ENCODE results near the gene ASAP2. TPM values are rescaled to one million over a fixed set of nuclear protein-coding genes. Genes with fewer than 3 reads are reported as not detected.

Gene ASAP2
- total RNA-seq, 4 donors from 2014 or later: 33.2 to 62.1 (median 54.5) TPM

DNA sequence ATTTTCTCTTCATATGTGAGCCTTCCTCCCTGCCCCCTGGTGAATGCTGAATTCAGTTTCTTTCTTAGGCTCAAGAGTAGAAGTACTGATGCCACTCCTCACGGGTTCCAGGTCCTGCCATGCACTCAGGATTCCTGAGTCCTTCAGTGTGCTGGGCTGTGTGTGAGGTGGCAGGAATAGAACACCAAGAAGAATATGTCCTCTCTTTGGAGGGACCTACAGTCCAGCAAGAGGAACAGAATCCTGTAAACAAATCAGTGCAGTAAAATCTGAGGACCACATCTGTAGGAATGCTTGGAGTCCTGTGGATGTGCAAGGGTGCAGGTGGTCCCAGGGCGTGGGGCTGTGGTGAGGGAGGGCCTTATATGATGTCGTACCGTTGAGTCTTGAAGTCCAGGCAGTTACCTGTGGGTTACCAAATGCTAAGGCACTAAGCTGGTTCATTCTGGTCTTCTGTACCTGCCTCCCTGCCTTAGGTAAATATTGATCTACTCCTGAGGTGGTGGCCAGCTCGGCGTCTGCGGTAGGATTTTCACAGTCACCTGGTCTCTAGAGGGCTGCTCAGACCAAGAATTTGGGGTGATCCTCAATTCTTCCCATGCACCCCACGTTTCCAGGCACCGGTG lies 5.5 kb downstream of the ASAP2 start:
- peak; percentile 49 for DNase-seq
- in situ Hi-C loops (cut with MboI; ENCODE audit: low pct_ligation_motif_present in 1 of 4, low pct_unique_long_range_greater_than_20kb in 1 of 4, low sequenced_read_pairs in 3 of 4) (loop anchor here in 1 of 4 donors (25.0 kb wide), 1 partner anchor 125 kb away; no protein-coding TSS in a partner anchor), intact Hi-C loops (cut with DNase I; ENCODE audit: low total_unique reads) (no loop called here)
- WGBS, 2 donors (ENCODE audit: low coverage in 1 of 2): 56% methylated on average over 9 of the region's 9 CpGs; no CpG with 5 or more reads in 1 of the 2 donors
- H3K27ac ChIP-seq: peak overlapping the region; percentile 93 to 97 (median 95)
- no peak overlapping the region for H3K4me3 ChIP-seq
- no peaks in the 10 kb centered on the region for H3K9me3 ChIP-seq
- TF ChIP-seq, protein P1, sequence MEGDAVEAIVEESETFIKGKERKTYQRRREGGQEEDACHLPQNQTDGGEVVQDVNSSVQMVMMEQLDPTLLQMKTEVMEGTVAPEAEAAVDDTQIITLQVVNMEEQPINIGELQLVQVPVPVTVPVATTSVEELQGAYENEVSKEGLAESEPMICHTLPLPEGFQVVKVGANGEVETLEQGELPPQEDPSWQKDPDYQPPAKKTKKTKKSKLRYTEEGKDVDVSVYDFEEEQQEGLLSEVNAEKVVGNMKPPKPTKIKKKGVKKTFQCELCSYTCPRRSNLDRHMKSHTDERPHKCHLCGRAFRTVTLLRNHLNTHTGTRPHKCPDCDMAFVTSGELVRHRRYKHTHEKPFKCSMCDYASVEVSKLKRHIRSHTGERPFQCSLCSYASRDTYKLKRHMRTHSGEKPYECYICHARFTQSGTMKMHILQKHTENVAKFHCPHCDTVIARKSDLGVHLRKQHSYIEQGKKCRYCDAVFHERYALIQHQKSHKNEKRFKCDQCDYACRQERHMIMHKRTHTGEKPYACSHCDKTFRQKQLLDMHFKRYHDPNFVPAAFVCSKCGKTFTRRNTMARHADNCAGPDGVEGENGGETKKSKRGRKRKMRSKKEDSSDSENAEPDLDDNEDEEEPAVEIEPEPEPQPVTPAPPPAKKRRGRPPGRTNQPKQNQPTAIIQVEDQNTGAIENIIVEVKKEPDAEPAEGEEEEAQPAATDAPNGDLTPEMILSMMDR (IDR thresholded peaks at IDR 0.05): no peak
- TF ChIP-seq POLR2A (IDR thresholded peaks at IDR 0.05) (no peak), EP300 (IDR thresholded peaks at IDR 0.05; ENCODE audit: low read depth) (no peak), POLR2AphosphoS5 (IDR thresholded peaks at IDR 0.05) (peak in 2 of 3 donors; percentile 27 to 28)
- no peaks in the 10 kb centered on the region for H3K36me3 ChIP-seq
- H3K4me1 ChIP-seq: peaks cover 22 to 80% (median 52%) of the 10 kb centered on the region in 4 donors
- no peaks in the 10 kb centered on the region for H3K27me3 ChIP-seq

DNA sequence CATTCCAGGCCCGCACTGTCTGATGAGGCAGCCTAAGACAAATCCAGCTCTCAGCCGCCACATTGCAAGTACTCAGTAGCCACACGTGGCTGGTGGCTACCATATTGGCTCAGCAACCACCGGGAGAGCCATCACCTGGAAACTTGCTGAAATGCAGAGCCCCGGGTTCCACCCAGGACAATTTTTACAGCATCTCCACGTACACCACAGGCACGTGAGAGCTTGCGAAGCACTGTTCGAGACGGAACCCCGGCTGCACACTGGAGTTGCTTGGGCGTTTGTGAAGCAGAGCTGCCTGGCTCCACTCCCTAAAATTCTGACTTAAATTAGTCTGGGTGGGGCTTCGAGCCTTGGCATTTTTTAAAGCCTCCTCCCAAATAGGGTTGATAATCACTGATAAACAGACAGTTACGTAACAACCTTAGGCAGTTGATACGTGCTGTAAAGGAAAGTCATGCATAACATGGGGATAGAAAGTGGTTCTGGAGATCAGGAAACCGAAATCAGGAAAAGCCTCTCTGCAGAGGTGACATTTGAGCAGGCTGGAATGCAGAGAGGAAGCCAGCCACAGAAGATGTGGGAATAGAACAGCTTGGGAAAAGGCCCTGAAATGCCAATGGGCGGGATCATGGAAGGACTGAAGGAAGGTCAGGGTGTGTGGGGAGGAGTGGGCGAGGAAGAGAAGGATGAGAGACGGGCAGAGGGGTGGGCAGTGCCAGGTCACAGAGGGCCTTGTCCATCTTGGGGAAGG lies 6.2 kb downstream of the ASAP2 start:
- intact Hi-C loops (cut with DNase I; ENCODE audit: low total_unique reads) (no loop called here), in situ Hi-C loops (cut with MboI; ENCODE audit: low pct_ligation_motif_present in 1 of 4, low pct_unique_long_range_greater_than_20kb in 1 of 4, low sequenced_read_pairs in 3 of 4) (loop anchor here in 1 of 4 donors (25.0 kb wide), 1 partner anchor 124 kb away; no protein-coding TSS in a partner anchor)
- WGBS, 2 donors (ENCODE audit: low coverage in 1 of 2): 38 to 63% methylated on average over 4 to 19 of the region's 19 CpGs
- Histone ChIP-seq H3K9me3 (no peaks in the 10 kb centered on the region), H3K4me1 (peaks cover 22 to 80% (median 52%) of the 10 kb centered on the region in 4 donors), H3K36me3 (no peaks in the 10 kb centered on the region), H3K4me3 (no peak overlapping the region), H3K27me3 (no peaks in the 10 kb centered on the region), H3K27ac (peak overlapping the region; percentile 93 to 97 (median 95))
- TF ChIP-seq POLR2AphosphoS5 (IDR thresholded peaks at IDR 0.05) (no peak), EP300 (IDR thresholded peaks at IDR 0.05; ENCODE audit: low read depth) (no peak), POLR2A (IDR thresholded peaks at IDR 0.05) (no peak)
- TF ChIP-seq, protein P1 (IDR thresholded peaks at IDR 0.05): no peak
- no peak for DNase-seq

DNA sequence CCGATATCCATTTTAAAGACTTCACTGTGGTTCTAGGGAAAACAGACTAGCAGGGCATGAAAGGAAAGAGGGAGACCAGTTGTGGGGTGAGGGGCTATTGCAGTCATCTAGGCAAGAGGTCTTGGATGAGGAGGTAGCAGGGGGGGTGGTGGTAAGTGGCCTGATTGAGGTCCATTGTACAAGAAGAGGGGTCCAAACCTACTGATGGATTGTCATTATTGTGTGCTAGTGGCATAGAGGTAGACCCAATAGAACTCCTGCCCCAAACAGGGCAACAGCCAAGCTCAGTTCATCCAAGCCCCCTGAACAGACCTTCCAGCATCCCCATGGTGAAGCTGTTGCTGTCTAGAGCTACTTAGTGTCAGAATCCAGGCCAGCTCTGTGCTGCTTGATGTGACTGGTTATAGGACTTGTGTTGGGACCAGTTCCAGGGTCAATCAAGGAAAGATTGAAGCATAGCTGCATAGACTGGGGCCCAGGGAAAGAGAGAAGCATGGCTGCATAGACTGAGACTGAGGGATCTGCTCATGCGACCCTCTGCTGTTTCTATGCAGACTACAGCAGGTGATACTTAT lies 7.0 kb downstream of the ASAP2 start:
- Histone ChIP-seq H3K27me3 (no peaks in the 10 kb centered on the region), H3K36me3 (no peaks in the 10 kb centered on the region), H3K27ac (peak overlapping the region; percentile 93 to 97 (median 95)), H3K4me1 (peaks cover 22 to 74% (median 46%) of the 10 kb centered on the region in 4 donors), H3K9me3 (no peaks in the 10 kb centered on the region), H3K4me3 (no peak overlapping the region)
- WGBS, 2 donors (ENCODE audit: low coverage in 1 of 2): 89 to 90% methylated on average over 1 to 2 of the region's 2 CpGs
- no peak for DNase-seq
- intact Hi-C loops (cut with DNase I; ENCODE audit: low total_unique reads) (no loop called here), in situ Hi-C loops (cut with MboI; ENCODE audit: low pct_ligation_motif_present in 1 of 4, low pct_unique_long_range_greater_than_20kb in 1 of 4, low sequenced_read_pairs in 3 of 4) (loop anchor here in 1 of 4 donors (25.0 kb wide), 1 partner anchor 124 kb away; no protein-coding TSS in a partner anchor)
- TF ChIP-seq EP300 (IDR thresholded peaks at IDR 0.05; ENCODE audit: low read depth) (no peak), POLR2AphosphoS5 (IDR thresholded peaks at IDR 0.05) (no peak), POLR2A (IDR thresholded peaks at IDR 0.05) (no peak)
- TF ChIP-seq, protein P1 (IDR thresholded peaks at IDR 0.05): no peak

DNA sequence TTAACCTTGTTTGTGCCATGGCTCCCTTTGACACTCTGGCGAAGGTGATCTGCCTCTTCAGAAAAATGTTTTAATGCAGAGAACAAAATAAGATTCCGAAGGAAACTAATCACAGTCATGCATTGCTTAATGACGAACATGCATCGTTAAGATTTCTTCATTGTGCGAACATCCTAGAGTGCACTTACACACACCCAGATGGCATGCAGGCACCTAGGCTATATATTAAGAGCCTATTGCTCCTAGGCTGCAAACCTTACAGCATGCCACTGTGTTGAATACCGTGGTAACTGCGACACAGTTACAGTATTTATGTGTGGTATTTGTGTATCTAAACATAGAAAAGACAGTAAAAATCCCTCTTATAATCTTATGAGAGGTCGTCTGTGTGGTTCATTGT lies 8.3 kb downstream of the ASAP2 start:
- no peak overlapping the region for H3K27ac ChIP-seq
- DNase-seq: no peak
- no peaks in the 10 kb centered on the region for H3K36me3 ChIP-seq
- peaks cover 22 to 64% (median 34%) of the 10 kb centered on the region in 4 donors for H3K4me1 ChIP-seq
- 67 to 81% methylated on average over 8 of the region's 8 CpGs for WGBS, 2 donors (ENCODE audit: low coverage in 1 of 2)
- TF ChIP-seq, protein P1 (IDR thresholded peaks at IDR 0.05): no peak
- TF ChIP-seq EP300 (IDR thresholded peaks at IDR 0.05; ENCODE audit: low read depth): no peak
- TF ChIP-seq POLR2AphosphoS5 (IDR thresholded peaks at IDR 0.05): no peak
- TF ChIP-seq POLR2A (IDR thresholded peaks at IDR 0.05): no peak
- intact Hi-C loops (cut with DNase I; ENCODE audit: low total_unique reads) (no loop called here), in situ Hi-C loops (cut with MboI; ENCODE audit: low pct_ligation_motif_present in 1 of 4, low pct_unique_long_range_greater_than_20kb in 1 of 4, low sequenced_read_pairs in 3 of 4) (loop anchor here in 1 of 4 donors (25.0 kb wide), 1 partner anchor 122 kb away; no protein-coding TSS in a partner anchor)
- no peak overlapping the region for H3K4me3 ChIP-seq
- no peaks in the 10 kb centered on the region for H3K27me3 ChIP-seq
- no peaks in the 10 kb centered on the region for H3K9me3 ChIP-seq

Measured in transverse colon (tissue), 4 donors.